CD4-positive, alpha-beta T cell treated with Interleukin-10 for 1 hour (primary cell): ENCODE data around the gene CD48.

ENCODE experiments used
- DNase-seq: peaks from one replicate; pipeline ENCODE4 v3.0.0-alpha.2; 2020

Gene CD48, protein sequence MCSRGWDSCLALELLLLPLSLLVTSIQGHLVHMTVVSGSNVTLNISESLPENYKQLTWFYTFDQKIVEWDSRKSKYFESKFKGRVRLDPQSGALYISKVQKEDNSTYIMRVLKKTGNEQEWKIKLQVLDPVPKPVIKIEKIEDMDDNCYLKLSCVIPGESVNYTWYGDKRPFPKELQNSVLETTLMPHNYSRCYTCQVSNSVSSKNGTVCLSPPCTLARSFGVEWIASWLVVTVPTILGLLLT

DNA sequence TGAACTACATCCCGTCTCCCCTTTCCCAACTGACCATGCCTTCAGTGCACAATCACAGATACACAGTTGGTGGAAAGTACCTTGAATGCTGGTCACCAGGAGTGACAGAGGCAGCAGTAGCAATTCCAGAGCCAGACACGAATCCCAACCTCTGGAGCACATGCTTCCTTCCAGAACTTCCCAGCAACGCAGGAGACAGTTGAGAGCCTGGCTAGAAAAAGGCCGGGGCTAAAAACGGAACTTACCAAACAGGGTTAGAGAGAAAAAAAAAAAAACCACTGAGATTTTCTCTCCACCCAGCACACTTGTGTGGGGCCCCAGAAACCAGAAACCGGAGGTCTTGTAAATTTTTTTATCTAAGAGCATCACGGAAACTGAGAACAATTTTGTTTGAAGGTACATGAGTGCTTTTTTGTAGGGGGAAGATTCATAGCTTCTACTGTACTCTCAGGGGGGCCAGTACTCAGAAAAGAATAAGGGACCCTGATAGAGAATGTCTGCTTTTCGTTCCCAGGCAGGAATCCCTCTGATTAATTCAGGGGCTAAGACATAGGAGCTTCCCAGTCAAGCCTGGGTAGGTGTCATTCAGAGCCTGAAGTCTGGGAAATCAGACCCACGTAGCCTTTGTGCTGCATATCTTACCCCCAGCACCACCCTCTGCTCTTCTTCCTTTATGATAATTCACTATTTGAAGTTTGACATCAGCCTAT lies at the start of gene CD48:
Gene CD48 (minus strand): TSS at position 221 of the 710 bp plus-strand sequence. CDS start 59 bp downstream, at position 162.
- peak; percentile 78 for DNase-seq

GRCh38 chr1:160761046-160761445 lies 49.4 kb upstream of the CD48 start:
- no peak for DNase-seq

DNA sequence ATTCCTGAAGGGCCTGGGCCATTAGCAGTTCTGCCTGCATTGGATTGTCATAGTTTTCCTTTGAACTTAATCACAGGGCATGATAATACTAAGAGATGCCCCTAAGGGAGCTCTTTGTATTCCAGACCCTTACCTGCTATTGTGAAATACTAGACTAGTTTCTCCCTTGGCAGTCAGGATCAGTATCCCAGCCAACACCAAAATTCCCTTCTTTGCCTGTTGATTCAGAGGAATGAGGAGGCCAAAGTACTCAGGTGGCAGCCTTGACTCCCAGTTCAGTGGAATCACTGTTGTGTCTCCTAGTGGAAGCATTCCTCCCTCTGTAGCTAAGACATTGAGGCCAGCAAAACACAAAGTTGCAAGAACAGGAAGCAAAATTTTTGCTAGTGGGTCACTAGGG lies 48.1 kb upstream of the CD48 start:
- DNase-seq: no peak

- no peak for DNase-seq
Observed at GRCh38 chr1:160758521-160758920, 46.9 kb upstream of the CD48 start.

DNA sequence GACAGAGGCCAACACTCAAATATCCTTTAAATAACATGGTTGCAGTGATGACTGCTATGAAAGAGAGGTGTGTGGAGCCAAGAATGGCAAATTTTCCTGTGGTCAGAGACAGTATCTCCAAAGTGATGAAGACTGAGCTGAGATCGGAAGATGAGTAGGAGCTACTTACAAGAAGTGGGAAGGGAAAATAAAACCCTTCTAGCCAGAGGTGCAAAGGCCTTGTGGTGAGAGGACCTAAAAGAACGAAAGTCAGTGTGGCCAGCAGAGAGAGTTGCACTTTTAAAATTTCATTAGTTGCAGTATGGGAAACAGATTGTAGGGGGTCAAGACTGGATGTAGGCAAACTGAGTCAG lies 45.2 kb upstream of the CD48 start:
- no peak for DNase-seq

GRCh38 chr1:160755911-160756848 lies 44.6 kb upstream of the CD48 start:
- DNase-seq: peak; percentile 61

- no peak for DNase-seq
Observed at GRCh38 chr1:160755461-160755860, 43.8 kb upstream of the CD48 start.

- no peak for DNase-seq
Observed at GRCh38 chr1:160753594-160753993, 42.0 kb upstream of the CD48 start.

DNA sequence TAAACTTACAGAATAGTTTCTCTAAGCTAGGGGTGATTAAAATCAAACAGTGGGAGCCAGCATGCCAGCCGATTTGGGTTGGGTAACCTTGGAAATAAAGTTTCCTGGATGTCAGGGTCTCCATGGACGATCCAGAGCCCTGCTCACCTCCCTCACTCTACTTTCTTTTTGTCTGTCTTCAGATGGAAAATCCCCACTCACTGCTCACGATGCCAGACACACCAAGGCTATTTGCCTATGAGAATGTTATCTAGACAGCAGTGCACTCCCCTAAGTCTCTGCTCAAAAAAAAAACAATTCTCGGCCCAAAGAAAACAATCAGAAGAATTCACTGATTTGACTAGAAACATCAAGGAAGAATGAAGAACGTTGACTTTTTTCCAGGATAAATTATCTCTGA lies 41.3 kb upstream of the CD48 start:
- no peak for DNase-seq

DNA sequence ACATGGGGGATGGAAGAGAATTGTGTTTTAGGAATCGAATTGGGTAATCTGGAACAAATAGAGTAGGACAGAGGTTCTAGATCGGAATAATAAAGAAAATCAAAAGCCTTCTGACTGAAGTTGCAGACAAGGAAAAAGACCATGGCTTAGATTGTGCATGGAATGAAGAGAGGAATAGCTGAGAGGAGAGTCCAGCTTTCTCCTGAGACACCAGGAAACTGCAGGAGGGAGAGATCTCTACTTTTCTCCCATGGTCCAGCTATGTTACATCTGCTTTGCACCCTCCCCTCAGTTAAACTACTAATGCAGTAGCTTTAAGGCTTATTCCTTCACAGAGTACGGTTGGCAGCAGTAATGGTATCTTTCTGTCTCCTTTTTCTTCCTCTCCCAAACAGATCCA lies 40.8 kb upstream of the CD48 start:
- DNase-seq: no peak

DNA sequence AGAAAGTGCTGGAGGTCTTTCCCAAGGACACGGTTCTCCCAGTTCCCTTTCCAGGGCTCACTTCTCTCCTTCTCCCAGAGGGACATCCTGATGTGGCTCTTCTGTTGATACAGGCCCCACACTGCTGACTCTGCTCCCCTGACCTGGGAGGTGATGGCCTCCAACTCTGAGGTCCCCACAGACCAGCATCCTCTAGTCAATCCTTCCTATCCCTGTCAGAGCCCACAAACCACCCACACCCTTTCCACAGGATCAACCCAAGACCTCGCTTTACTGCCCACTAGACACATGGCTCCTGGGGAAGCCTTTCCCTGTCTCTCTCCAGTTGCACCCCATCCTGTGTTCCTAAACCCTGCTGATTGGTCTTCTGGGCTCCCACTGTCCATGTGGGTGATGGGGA lies 39.0 kb upstream of the CD48 start:
- no peak for DNase-seq

DNA sequence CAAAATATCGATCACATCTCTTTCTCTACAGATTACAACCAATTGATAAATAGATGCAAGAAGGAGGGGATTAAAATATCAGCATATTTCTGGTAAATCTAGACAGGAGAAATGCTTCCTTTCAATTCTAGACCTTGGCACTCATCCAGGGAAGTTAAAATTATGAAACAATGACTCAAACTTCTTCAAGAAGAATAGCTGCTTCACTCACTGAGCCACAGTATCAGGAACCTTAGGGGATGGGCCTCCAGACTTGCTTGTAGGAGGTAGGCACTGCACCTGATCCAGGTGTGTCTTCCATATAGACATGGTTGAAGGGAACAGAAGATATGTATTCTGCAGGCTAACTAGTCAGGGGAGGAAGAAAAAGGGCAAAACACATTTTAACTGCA lies 37.3 kb upstream of the CD48 start:
- no peak for DNase-seq

DNA sequence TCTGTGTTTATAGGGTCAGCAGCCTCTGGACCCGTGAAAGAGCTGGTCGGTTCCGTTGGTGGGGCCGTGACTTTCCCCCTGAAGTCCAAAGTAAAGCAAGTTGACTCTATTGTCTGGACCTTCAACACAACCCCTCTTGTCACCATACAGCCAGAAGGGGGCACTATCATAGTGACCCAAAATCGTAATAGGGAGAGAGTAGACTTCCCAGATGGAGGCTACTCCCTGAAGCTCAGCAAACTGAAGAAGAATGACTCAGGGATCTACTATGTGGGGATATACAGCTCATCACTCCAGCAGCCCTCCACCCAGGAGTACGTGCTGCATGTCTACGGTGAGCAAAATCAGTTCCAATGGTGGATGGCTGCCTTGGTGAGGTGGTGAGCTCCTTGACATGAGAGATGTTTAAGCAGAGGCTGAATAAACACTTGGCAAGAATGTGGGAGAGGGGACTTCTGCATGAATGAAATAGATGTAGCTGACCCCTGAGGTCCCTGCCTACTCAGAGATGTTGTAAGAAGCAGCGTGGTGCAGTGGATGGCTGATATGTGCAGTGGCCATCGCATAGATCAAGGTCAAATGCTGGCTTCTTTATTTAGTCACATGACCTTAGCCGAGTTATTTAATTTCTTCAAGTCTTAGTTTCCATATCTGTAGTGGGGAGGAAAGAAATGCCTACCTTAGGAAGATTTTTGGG lies 36.7 kb upstream of the CD48 start:
- no peak for DNase-seq

DNA sequence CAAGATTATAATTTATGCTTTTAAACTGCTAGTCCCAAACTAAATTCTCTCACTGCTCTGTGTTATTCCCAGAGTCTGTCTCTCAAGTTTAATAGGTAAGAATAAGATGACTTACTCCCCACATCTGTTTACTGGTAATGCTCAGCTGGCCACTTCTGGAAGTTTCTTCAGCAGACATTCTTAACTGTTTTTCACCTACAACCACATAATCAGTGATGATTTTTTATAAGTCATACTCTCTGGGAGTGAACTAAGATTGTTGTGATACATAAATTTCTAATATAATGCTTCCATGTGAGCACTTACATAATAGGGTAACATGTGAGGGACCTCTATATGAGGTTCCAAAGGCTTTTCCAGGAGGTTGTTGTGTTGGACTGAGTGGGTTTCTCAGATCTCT lies 36.1 kb upstream of the CD48 start:
- no peak for DNase-seq

DNA sequence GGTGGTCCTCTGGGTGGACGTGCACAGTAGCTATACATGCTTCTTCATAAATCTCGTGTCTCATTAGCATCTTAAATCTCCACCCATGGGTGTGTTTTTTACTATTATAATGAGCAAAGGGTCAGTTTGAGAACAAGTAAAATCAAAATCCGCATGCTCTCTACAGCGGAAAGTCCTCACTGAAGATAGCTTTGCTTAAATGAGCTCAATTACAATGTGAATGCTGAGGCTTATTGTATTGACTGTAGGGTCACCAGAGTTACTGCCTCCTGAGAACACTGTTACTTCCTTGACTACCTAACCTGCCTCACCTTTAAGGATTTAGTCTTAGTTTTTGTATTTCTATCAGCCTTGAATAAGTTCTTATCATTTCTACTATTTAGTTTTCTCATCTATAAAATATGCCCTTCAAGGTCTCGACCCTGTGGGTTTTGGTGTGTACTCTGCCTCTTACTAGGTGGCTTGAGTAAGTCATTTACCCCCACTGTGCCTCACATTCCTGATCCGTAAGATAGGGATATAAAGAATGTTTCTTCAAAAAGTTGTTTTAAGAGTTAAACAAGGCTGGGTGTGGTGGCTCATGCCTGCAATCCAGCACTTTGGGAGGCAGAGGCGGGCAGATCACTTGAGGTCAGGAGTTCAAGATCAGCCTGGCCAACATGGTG lies 35.3 kb upstream of the CD48 start:
- no peak for DNase-seq

- no peak for DNase-seq
Observed at GRCh38 chr1:160745551-160745950, 33.9 kb upstream of the CD48 start.

DNA sequence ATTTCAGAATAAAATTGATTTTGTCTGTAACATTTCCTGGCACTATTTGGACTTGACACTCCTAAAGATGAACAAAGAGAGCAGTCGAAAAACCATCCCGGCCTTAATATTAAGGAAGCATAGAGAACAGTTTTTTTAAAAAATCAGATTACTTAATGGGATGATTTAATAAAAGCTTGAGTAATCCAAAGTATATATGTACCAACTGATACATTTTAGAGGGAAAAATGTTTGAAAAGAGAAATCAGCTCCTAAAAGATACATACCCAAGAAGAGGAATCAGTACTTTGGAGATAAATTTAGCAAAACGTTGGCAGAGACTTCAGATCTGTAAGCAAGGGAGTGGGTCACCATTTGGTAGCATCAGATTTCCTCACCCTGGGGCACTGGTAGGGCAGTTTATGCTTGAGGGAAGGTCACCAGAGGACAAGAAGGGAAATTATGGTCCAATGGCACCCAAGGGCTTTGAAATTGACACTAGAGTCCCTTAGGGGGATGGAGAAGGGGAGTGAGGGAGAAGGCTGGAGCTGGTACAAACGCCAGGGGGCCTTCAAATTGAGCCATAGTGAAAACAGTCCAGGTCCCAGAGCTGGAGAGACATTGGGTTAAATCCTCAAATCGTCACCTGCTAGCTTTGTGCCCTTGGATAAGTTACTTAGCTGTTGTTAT lies 33.4 kb upstream of the CD48 start:
- no peak for DNase-seq

- peak; percentile 51 for DNase-seq
Observed at GRCh38 chr1:160744199-160744851, 32.7 kb upstream of the CD48 start.

DNA sequence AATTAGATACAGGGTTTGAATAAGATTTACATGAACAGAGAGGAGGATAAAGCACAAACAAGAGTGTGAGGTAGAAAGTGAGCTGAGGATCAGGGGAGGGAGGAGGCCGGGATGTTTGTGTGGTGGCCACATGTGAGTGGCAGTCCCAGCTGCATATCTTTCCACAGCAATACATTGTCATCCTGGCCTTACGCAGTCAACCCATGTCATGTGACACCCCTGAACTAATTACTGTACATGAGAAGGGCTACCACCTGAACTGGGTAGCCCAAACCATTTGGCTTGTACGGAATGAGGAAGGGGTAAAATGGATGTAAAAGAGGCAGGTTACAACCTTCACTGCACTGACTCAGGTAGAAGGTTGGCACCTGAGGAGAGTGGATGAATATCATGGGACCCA lies 31.6 kb upstream of the CD48 start:
- DNase-seq: no peak

DNA sequence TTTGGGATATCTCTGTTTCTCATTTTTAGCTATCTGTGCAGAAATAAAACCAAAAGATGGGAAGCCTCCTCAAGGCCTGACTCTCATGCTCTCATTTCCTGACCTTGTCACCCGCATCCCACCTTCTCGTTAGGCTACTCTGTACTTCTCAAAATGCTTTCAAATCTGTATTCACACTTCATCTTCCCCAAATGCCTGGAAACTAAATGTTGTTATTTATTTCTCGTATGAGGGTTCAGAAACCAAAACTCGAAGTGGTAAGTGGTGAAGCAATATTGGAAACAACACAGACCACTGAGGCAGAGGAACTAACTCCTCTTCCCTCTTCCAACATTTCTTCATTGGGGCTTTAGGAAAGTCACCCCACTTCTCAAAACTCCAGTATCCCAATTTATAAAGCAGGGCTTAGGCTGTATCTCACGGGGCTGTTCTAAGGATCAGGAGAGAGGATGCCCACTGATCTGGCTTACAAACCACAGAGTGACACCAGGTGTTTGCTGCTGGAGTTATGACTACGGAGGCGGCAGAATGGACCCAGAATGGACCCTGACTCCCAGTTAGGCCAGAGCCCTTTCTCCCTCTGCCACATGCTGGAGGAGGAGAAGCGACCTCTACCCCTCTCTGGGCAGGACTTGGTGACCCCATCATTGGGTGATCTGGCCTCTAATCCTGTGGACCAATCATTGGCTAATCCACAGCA lies 31.0 kb upstream of the CD48 start:
- DNase-seq: peak; percentile 30
